ENCODE data around the gene ZBTB3.
A peak's percentile ranks its signal among the peaks of the same experiment; 100 is the strongest.
"Not testable (repeated sequence)": the region's sequence is repeated elsewhere in the genome, so short reads cannot be mapped to it uniquely, and the experiment has no call there.

The ZBTB3 gene

DNA sequence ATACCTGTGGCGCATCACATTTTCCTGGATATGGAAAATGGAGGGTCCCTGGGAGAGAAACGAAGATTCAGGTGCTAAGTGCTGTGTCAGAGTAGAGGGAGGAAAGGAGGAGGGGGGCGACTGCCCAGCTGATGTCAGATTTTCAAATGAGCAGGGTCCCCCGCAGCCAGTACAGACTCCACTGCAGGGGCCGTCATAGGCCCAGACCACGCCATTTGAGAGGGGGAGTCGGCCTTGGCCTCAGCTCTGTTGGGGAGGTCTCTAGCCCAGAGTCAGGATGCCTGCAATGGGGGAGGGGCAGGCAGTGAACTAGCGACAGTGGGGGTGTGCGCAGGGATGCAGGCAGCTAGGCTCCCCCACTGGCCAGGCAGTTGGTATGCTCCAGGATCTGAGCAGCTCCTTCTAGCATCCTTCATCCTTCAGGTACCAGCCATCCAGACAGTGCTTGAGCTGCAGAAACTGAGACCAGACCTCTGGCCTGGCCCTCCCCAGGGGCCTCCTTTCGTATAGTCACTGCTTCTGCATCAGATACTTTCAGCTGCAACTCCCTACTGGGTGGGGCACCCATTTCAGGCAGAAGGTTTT lies 46.6 kb downstream of the ZBTB3 start, which contains the start of the genes BSCL2 and GNG3:
BSCL2 (minus strand) TSS at position 148 of the 585 bp plus-strand sequence. CDS start 229 bp downstream, outside the sequence.
GNG3 (plus strand) TSS at position 400 of the 585 bp plus-strand sequence. CDS start 620 bp downstream, outside the sequence.
- peaks cover 31% of the 10 kb centered on the region for H3K4me1 ChIP-seq (ENCODE audit: control insufficient read depth, insufficient read depth, low read length)
- H3K36me3 ChIP-seq (ENCODE audit: control insufficient read depth, insufficient read depth, low read length), result peaks cover 17% of the 10 kb centered on the region
- no peaks in the 10 kb centered on the region for H3K9me3 ChIP-seq (ENCODE audit: control insufficient read depth, low read length)
- peak within 1 kb of the TSS; percentile 93 for H3K27ac ChIP-seq (ENCODE audit: insufficient read depth, low read depth, low read length, poor library complexity, severe bottlenecking)
- WGBS, 2 experiments, result 3 to 6% methylated on average over 10 of the region's 10 CpGs
- H3K27me3 ChIP-seq (ENCODE audit: control insufficient read depth, insufficient read depth, low read length, poor library complexity, severe bottlenecking), result no peaks in the 10 kb centered on the region
- peak within 1 kb of the TSS; percentile 80 for H3K4me3 ChIP-seq (ENCODE audit: insufficient read depth, low read depth, low read length)

DNA sequence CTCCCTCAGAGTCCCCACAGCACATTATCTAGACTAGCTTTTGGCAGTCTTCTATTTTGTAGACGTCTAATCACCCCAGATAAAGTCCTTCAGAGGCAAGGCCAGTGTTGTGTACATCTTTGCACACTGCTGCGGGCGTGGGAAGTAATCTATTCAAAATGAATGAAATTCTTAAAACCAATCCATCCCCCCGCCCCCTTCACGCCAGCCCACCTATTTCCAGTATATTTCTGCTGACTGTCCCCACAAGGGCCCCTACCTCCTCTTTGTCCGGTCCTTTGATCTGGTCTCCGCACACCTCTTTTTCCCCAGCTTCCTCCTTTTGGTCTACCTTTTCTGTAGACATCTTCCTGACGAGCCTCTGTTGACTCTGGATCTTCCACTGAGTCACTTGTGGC lies 47.1 kb downstream of the ZBTB3 start:
- H3K27me3 ChIP-seq (ENCODE audit: control insufficient read depth, insufficient read depth, low read length, poor library complexity, severe bottlenecking), result no peaks in the 10 kb centered on the region
- peaks cover 16% of the 10 kb centered on the region for H3K36me3 ChIP-seq (ENCODE audit: control insufficient read depth, insufficient read depth, low read length)
- peaks cover 31% of the 10 kb centered on the region for H3K4me1 ChIP-seq (ENCODE audit: control insufficient read depth, insufficient read depth, low read length)
- peak overlapping the region; percentile 80 for H3K4me3 ChIP-seq (ENCODE audit: insufficient read depth, low read depth, low read length)
- H3K9me3 ChIP-seq (ENCODE audit: control insufficient read depth, low read length), result no peaks in the 10 kb centered on the region
- H3K27ac ChIP-seq (ENCODE audit: insufficient read depth, low read depth, low read length, poor library complexity, severe bottlenecking), result peak overlapping the region; percentile 93
- WGBS, 2 experiments, result 14 to 16% methylated on average over 8 of the region's 8 CpGs

DNA sequence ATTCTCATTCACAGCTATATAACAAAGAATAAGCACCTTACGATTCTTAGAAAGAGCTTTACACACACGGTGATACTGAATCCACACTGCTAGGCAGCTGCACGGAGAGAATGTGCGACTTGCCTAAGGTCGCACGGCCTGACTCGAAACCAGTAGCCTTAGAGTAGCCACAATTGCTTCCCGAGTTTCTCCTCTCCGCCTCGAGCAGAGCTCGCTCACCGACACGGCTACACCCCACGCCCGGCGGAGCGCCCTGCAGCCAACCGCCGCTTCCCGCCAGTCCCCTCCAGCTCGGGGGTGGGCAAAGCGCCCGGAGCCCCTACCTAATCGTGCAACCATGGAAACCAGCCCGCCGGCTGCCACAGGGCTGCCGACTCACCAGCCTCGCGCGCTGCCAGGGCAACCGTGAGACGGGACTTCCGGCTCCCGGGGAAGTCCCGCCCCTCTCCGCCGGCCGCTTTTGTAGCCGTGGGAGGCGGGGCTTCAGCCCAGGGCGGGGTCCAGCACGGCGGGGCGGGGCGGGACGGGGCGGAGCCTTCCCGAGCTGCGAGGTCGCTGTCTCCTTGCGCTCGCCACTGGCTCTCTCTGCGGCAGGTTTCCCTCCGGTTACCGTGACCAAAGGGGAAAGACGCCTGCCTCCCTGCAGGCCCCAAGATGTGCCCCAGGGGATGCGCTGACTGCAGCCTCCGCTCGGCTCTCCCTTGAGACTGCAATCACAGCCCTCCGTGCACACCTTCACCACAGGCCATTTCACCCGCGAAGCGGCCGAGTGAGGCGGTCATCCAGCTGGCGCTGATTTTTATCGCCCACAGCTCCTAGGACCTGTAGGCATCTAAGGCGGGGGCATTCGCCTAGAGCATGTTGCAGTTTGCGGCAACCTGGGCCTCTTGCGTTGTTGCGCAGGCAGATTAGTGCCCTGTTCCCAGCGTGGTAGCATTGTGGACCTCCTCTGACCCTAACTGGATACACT lies 47.8 kb downstream of the ZBTB3 start:
- H3K4me3 ChIP-seq (ENCODE audit: insufficient read depth, low read depth, low read length), result peak overlapping the region; percentile 80
- peak overlapping the region; percentile 93 for H3K27ac ChIP-seq (ENCODE audit: insufficient read depth, low read depth, low read length, poor library complexity, severe bottlenecking)
- H3K27me3 ChIP-seq (ENCODE audit: control insufficient read depth, insufficient read depth, low read length, poor library complexity, severe bottlenecking), result no peaks in the 10 kb centered on the region
- 1% methylated on average over 73 of the region's 73 CpGs for WGBS, 2 experiments
- no peaks in the 10 kb centered on the region for H3K9me3 ChIP-seq (ENCODE audit: control insufficient read depth, low read length)
- H3K4me1 ChIP-seq (ENCODE audit: control insufficient read depth, insufficient read depth, low read length), result peaks cover 31% of the 10 kb centered on the region
- peaks cover 12% of the 10 kb centered on the region for H3K36me3 ChIP-seq (ENCODE audit: control insufficient read depth, insufficient read depth, low read length)

DNA sequence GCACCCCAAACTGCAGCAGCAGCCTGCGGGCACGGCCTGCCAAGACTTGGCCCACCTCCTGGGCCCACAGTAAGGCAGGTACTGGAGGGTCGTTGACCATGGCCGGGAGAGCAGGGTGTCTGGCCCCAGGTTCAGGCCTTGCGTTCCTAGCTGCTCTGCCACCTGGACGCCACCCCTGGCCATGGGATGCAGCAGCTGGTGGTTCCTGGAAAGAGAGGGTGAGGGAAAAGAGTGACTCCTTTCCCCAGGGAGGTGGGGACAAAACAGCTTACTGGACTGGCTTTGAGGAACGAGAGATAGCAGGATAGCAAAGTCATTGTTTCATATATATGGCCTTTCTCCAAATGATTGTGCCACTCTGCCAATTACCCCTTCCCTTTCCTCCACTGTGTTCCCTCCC lies 48.5 kb downstream of the ZBTB3 start:
- Histone ChIP-seq H3K4me3 (ENCODE audit: insufficient read depth, low read depth, low read length) (peak overlapping the region; percentile 80), H3K27me3 (ENCODE audit: control insufficient read depth, insufficient read depth, low read length, poor library complexity, severe bottlenecking) (no peaks in the 10 kb centered on the region), H3K27ac (ENCODE audit: insufficient read depth, low read depth, low read length, poor library complexity, severe bottlenecking) (peak overlapping the region; percentile 93), H3K4me1 (ENCODE audit: control insufficient read depth, insufficient read depth, low read length) (peaks cover 31% of the 10 kb centered on the region), H3K9me3 (ENCODE audit: control insufficient read depth, low read length) (no peaks in the 10 kb centered on the region), H3K36me3 (ENCODE audit: control insufficient read depth, insufficient read depth, low read length) (peaks cover 5% of the 10 kb centered on the region)
- WGBS, 2 experiments, result 77% methylated on average over 7 of the region's 7 CpGs

DNA sequence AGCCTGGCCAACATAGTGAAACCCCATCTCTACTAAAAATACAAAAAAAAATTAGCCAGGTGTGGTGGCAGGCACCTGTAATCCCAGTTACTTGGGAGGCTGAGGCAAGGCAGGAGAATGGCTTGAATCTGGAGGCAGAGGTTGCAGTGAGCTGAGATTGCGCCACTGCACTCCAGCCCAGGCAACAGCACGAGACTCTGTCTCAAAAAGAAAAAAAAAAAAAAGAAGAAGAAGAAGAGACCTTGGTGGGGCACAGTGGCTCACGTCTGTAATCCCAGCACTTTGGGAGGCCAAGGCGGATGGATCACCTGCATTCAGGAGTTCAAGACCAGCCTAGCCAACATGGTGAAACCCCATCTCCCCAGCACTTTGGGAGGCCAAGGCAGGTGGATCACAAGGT lies 50.0 kb downstream of the ZBTB3 start:
- not testable (repeated sequence) for H3K27me3 ChIP-seq (ENCODE audit: control insufficient read depth, insufficient read depth, low read length, poor library complexity, severe bottlenecking); H3K36me3 ChIP-seq (ENCODE audit: control insufficient read depth, insufficient read depth, low read length); H3K4me3 ChIP-seq (ENCODE audit: insufficient read depth, low read depth, low read length); H3K27ac ChIP-seq (ENCODE audit: insufficient read depth, low read depth, low read length, poor library complexity, severe bottlenecking); H3K9me3 ChIP-seq (ENCODE audit: control insufficient read depth, low read length)
- peaks cover 24% of the 10 kb centered on the region for H3K4me1 ChIP-seq (ENCODE audit: control insufficient read depth, insufficient read depth, low read length)
- 93 to 94% methylated on average over 4 of the region's 4 CpGs for WGBS, 2 experiments

DNA sequence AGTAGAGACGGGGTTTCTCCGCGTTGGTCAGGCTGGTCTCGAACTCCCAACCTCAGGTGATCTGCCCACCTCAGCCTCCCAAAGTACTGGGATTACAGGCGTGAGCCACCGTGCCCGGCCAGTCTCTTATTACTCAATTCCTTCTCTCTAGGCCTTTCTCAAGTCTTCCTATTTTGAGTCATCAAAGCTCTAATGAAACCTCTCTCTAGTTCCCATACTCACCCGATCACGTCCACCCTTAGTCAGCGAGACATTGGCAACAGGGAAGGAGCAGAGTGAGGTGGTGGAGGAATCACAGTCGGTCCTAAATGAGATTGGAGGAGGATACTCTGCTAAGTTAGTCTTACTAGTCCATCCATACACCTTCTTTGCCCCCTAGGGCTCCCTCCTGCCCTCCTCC lies 51.7 kb downstream of the ZBTB3 start:
- Histone ChIP-seq H3K36me3 (ENCODE audit: control insufficient read depth, insufficient read depth, low read length) (peaks cover 4% of the 10 kb centered on the region), H3K9me3 (ENCODE audit: control insufficient read depth, low read length) (no peaks in the 10 kb centered on the region), H3K27ac (ENCODE audit: insufficient read depth, low read depth, low read length, poor library complexity, severe bottlenecking) (no peak overlapping the region), H3K4me3 (ENCODE audit: insufficient read depth, low read depth, low read length) (no peak overlapping the region), H3K4me1 (ENCODE audit: control insufficient read depth, insufficient read depth, low read length) (peaks cover 12% of the 10 kb centered on the region), H3K27me3 (ENCODE audit: control insufficient read depth, insufficient read depth, low read length, poor library complexity, severe bottlenecking) (no peaks in the 10 kb centered on the region)
- WGBS, 2 experiments, result 92 to 96% methylated on average over 11 of the region's 11 CpGs
